ENCODE results near the gene DNM2.
A peak's percentile ranks its signal among the peaks of the same experiment; 100 is the strongest.
"Not testable (repeated sequence)": the region's sequence is repeated elsewhere in the genome, so short reads cannot be mapped to it uniquely, and the experiment has no call there.

Gene DNM2

GRCh38 chr19:10818301-10819123 is 100.6 kb downstream of the DNM2 start:
- DNase-seq: no peak

GRCh38 chr19:10819124-10820060 is 101.5 kb downstream of the DNM2 start:
- no peak for DNase-seq

DNA sequence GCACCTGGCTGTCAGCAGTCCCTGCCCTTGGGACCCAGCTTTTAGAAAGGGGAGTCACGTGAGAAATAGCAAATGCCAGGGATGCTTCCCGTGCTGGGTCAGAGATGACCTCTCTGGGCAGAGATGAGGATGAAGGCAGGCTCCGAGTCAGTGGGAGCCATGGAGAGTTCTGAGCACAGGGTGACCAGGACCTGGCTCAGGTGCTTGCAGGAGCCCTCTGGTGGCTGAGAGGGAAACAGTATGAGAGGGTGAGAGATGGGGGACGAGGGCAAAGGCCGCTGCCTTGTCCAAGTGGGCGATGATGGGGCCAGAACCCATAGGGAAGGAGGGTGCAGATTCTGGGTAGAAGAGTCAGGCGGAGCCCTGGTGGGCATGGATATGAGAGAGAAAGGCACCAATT is 102.3 kb downstream of the DNM2 start:
- no peak for DNase-seq

GRCh38 chr19:10823690-10824089 is 105.8 kb downstream of the DNM2 start:
- DNase-seq: no peak

- no peak for DNase-seq
Observed at GRCh38 chr19:10826231-10826630, 108.4 kb downstream of the DNM2 start.

- DNase-seq: no peak
Observed at GRCh38 chr19:10826846-10827245, 109.0 kb downstream of the DNM2 start.

DNA sequence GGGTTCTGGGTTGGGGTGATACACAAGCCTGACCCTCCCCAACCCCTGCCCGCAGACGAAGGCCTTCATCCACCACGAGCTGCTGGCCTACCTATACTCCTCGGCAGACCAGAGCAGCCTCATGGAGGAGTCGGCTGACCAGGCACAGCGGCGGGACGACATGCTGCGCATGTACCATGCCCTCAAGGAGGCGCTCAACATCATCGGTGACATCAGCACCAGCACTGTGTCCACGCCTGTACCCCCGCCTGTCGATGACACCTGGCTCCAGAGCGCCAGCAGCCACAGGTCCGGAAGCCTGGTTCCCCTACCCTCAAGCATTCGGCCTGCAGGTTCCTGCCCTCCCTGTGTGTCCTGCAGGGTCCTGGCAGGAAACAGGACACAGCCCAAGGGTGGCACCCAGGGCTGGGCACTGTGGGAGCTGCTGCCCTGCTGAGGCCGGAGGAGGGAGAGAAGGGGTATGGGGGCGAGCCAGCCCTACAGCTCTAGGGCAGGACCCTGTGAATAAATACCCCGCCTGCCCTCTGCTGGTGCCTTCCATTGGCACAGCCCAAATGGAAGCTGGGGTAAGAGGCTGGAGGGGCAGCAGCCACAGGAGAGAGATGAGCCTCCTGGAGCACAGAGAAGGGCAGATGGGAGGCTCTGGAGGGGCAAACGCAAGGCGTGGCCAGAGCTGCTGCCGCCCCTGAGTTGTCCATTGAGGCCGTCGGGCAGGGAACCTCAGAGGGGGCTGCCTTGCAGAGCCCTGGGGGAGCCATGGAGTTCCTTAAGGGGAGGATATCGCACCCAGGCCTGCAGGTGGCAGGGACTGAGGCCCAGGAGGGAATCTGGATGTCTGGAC is 111.3 kb downstream of the DNM2 start:
- DNase-seq: no peak

GRCh38 chr19:10829967-10830366 is 112.1 kb downstream of the DNM2 start:
- no peak for DNase-seq

DNA sequence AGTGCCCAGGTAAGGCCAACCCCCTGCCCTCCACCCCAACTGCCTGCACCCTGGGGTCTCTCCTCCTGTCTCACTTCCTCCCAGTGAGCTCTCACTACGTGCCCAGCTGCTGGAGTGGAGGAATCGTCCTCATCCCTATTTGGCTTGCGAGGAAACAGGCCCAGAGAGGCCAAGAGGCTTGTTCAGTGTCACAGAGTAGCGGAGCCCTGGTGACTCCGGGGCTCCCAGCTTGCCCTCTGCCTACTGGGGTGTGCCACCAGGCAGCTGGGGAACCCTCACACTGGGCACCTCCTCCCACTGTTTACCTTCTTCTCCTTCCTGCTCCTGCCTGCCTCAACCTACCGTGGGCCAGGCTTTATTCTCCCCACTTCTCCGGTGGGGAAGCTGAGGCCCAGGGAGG is 112.5 kb downstream of the DNM2 start:
- no peak for DNase-seq

GRCh38 chr19:10830931-10831779 is 113.3 kb downstream of the DNM2 start:
- DNase-seq: no peak

- no peak for DNase-seq
Observed at GRCh38 chr19:10831987-10832938, 114.4 kb downstream of the DNM2 start.

DNA sequence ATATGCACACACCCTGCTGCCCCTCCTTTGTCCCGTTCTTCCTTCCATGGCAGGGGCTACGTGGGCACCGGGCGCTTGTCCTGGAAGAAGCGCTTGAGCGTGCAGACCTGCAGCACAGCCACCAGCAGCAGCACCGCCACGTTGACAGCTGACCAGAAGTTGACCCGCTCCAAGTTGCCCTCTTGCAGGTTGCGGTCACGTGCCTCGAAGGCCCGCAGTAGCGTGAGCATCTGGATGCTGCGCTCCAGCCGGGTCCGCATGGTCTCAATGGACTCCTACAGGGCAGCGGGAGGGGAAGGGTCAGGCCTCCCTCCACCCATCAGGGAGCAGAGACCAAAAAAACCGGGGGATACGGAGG is 115.0 kb downstream of the DNM2 start:
- no peak for DNase-seq

DNA sequence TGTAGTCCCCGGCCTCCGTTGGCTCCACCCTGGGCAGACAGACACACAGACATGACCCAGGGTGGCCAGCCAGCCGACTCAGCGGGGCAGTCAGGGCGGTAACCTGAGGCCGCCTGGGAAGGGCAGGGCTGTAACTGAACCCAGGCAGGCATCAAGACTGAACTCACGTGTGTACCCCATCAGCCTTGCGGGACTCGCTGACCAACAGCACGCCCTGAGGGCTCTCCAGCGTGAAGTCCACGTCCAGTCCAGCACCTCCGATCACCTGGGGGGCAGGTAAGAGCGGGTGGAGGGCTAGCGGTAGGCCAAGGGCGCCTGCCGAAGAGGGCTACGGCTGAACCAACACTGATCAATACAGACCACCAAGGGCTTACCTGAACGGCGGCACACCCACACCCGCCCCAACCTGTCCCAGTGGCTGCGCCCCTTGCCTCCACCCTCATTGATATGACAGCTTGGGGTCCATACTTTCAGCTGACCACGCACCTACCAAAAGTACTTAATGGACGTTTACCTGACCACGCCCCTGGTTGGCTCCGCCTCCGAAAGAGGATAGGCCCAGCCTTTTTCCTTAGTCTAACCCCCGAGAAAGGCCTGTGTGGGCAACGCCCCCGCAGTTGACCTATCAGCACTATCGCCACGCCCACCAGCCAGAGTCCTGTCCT is 117.3 kb downstream of the DNM2 start:
- DNase-seq: no peak

DNA sequence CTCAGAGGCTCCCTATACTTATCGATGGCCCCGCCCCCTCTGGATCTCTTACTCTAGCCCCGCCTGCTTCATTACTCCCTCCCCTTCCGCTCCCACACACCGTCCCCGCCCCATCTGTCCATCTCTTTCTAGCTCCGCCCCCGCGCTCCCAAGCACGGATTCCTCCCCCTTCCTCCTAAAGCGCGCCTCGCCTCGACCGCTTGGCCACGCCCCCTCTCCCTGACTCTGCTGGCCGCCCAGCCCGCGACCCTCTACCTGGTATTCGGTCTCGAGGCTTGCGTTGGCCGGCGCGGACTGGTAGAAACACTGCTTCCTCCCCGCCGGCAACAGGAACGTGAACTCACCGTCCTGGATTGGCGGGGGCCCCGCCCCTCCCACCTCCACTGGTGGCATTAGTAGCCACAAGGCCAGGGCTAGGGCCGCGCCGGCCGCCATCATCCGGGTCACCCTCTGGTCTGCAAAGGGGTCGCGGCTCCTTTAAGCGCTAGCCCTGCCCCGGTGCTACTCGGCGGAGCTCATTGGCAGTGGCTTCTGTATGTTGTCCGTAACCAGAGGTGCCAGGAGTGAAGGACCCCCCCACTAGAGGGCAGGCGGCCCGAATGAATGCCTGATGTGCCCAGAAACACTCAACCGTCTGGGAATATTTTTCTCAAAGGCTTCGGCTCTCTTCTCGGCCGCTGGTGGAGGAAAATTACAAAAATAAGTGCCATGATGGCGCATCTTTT is 118.0 kb downstream of the DNM2 start, which contains the start of gene TMED1:
Gene TMED1 (minus strand): TSS at position 459 of the 725 bp plus-strand sequence. CDS start 21 bp downstream, at position 438.
- DNase-seq: peak; percentile 100

GRCh38 chr19:10836479-10837330 is 118.8 kb downstream of the DNM2 start:
- peak; percentile 56 for DNase-seq

DNA sequence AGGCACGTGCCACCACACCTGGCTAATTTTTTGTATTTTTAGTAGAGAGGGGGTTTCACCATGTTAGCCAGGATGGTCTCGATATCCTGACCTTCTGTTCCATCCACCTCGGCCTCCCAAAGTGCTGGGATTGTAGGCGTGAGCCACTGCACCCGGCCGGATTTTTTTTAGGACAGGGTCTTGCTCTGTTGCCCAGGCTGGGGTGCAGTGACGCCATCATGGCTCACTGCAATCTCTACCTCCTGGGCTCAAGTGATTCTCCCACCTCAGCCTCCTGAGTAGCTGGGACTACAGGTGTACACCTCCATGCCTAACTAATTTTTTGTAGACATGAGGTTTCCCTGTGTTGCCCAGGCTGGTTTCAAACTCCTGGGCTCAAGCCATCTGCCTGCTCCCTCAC is 119.8 kb downstream of the DNM2 start:
- DNase-seq: not testable (repeated sequence)

DNA sequence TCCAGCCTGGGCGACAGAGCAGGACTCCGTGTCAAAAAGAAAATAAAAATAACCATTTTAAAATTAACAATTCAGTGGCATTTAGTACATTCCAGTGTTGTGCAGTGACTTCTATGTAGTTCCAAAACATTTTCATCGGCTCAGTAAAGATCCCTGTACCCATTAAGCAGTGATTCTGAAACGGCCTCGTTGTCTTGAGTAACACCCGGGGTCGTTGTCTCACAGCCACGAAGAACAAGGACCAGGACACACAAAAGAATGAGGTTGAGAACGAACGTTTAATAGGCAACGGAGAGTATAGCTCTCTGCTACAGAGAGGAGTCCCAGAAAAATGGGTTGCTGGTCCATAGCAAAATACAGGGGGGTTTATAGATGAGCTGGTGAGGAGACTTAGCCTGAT is 120.5 kb downstream of the DNM2 start:
- no peak for DNase-seq
